Tibial artery (tissue), 4 donors: Measurements from ENCODE around the gene TFAP2A.

ENCODE experiments used
- DNase-seq, 2 donors: peaks; one replicate each; pipeline ENCODE4 v3.0.0-alpha.2; 2019
- H3K27ac ChIP-seq, 2 donors: fragments of 200-600 bp; sonication (generic) in 1 of 2; 1 replicate in 1 of 2; 2 replicates in 1 of 2; pipeline ENCODE4 v1.5.1; 2018 to 2019; ENCODE audit warnings: mild to moderate bottlenecking in 1 of 2
- H3K27me3 ChIP-seq, 2 donors: fragments of 200-600 bp; sonication (generic) in 1 of 2; one replicate each; pipeline versions ENCODE4 v1.5.1 to v1.6.0; 2016 to 2019
- H3K36me3 ChIP-seq, 3 donors: fragments of 200-600 bp; sonication (generic) in 2 of 3; one replicate each; pipeline ENCODE4 v1.5.1; 2016 to 2019; ENCODE audit warnings: mild to moderate bottlenecking in 2 of 3
- H3K4me1 ChIP-seq, 4 donors: fragments of 200-600 bp; sonication (generic) in 2 of 4; 1 replicate in 3 of 4; 2 replicates in 1 of 4; pipeline ENCODE4 v1.5.1; 2016 to 2019
- H3K4me3 ChIP-seq, 2 donors: fragments of 200-600 bp; sonication (generic) in 1 of 2; 1 replicate in 1 of 2; 2 replicates in 1 of 2; pipeline ENCODE4 v1.5.1; 2018 to 2019; ENCODE audit warnings: mild to moderate bottlenecking in 2 of 2
- H3K9me3 ChIP-seq, 3 donors: fragments of 200-600 bp; sonication (generic) in 1 of 3; one replicate each; pipeline ENCODE4 v1.5.1; 2016 to 2019
- intact Hi-C: fragments of 100-400 bp; cut with DNase I; formaldehyde crosslinking; loops from one replicate; pipeline ENCODE4 v1.15.0; 2023; ENCODE audit warnings: low total_unique reads
- TF ChIP-seq, protein P1 (sequence below), 2 experiments: fragments of 200-600 bp in 1 of 2; fragments of 450-650 bp in 1 of 2; IDR thresholded peaks; one replicate each; pipeline ENCODE4 v1.5.1; 2017 to 2019; ENCODE audit warnings: antibody characterized with exemption in 2 of 2, mild to moderate bottlenecking in 1 of 2, moderate library complexity in 1 of 2

TFAP2A gene

GRCh38 chr6:10425975-10426780 is 11.3 kb upstream of the TFAP2A start:
- no peaks in the 10 kb centered on the region for H3K36me3 ChIP-seq
- no peaks in the 10 kb centered on the region for H3K9me3 ChIP-seq
- peak overlapping the region; percentile 50 to 56 for H3K4me3 ChIP-seq
- no peak for DNase-seq
- intact Hi-C loops: no loop called here
- peaks cover 0 to 66% of the 10 kb centered on the region in 2 donors for H3K27me3 ChIP-seq
- peak overlapping the region in 1 of 2 donors; percentile 73 for H3K27ac ChIP-seq
- H3K4me1 ChIP-seq: peaks cover 0 to 22% (median 16%) of the 10 kb centered on the region in 4 donors
- TF ChIP-seq, protein P1, sequence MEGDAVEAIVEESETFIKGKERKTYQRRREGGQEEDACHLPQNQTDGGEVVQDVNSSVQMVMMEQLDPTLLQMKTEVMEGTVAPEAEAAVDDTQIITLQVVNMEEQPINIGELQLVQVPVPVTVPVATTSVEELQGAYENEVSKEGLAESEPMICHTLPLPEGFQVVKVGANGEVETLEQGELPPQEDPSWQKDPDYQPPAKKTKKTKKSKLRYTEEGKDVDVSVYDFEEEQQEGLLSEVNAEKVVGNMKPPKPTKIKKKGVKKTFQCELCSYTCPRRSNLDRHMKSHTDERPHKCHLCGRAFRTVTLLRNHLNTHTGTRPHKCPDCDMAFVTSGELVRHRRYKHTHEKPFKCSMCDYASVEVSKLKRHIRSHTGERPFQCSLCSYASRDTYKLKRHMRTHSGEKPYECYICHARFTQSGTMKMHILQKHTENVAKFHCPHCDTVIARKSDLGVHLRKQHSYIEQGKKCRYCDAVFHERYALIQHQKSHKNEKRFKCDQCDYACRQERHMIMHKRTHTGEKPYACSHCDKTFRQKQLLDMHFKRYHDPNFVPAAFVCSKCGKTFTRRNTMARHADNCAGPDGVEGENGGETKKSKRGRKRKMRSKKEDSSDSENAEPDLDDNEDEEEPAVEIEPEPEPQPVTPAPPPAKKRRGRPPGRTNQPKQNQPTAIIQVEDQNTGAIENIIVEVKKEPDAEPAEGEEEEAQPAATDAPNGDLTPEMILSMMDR (IDR thresholded peaks at IDR 0.05): no peak

- intact Hi-C loops: no loop called here
Measured at GRCh38 chr6:10425176-10425974, 10.5 kb upstream of the TFAP2A start.

GRCh38 chr6:10424040-10424439 is 9.2 kb upstream of the TFAP2A start:
- TF ChIP-seq, protein P1 (IDR thresholded peaks at IDR 0.05): no peak
- Histone ChIP-seq H3K4me3 (no peak overlapping the region), H3K4me1 (peaks cover 0 to 32% (median 19%) of the 10 kb centered on the region in 4 donors), H3K27me3 (peaks cover 3 to 71% of the 10 kb centered on the region in 2 donors), H3K9me3 (no peaks in the 10 kb centered on the region), H3K36me3 (no peaks in the 10 kb centered on the region), H3K27ac (no peak overlapping the region)
- no peak for DNase-seq
- intact Hi-C loops: no loop called here

More at GRCh38 chr6:10425176-10425974, 10.5 kb upstream of the TFAP2A start:
- Histone ChIP-seq H3K4me1 (peaks cover 0 to 29% (median 17%) of the 10 kb centered on the region in 4 donors), H3K9me3 (no peaks in the 10 kb centered on the region), H3K27ac (peak overlapping the region in 1 of 2 donors; percentile 73), H3K4me3 (peak overlapping the region; percentile 50 to 56), H3K36me3 (no peaks in the 10 kb centered on the region), H3K27me3 (peaks cover 0 to 70% of the 10 kb centered on the region in 2 donors)
- TF ChIP-seq, protein P1 (IDR thresholded peaks at IDR 0.05): no peak
- DNase-seq: no peak

GRCh38 chr6:10422737-10423034 is 7.8 kb upstream of the TFAP2A start:
- H3K27me3 ChIP-seq: peaks cover 3 to 79% of the 10 kb centered on the region in 2 donors

DNA sequence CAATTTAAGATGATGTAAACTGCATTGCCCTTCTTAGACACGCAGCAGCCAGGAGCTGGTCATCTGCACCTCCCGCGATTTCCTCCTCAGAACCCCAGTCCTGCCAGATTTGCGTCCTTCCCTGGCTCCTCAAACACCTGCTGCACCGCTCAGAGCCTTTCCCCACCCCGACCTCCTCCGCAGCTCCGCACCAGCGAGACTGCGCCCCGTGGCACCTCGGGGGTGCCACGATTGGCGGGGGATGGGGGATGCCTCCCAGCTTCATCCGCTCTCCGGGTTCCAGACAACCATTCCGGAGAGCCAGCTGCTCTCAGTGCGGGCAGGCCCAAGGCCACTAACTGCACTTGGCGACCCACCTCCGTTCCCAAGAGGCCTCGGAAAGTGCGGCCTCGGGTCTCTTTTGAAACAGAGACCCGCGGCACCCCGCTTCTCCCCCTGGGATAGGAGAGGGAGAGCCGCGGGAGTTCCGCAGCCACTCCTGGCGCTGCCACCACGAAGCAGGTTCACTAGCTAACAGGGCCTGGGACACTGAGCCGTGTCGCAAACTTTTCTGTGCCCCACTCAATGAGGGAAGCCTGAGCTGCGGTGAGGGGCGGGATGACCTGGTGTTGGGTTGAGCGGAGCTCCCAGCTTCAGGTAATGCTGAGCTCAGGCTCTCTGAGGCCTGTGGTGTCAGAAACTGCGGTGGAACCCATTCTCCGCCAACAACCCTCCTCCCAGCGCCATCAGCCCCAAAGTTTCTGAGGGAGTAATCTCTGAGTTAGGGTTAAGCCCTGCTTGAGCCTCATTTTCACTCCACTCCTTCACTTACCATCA is 7.3 kb upstream of the TFAP2A start:
- Histone ChIP-seq H3K27ac (no peak overlapping the region), H3K4me3 (no peak overlapping the region), H3K4me1 (peaks cover 0 to 35% (median 19%) of the 10 kb centered on the region in 4 donors), H3K27me3 (peaks cover 5 to 85% of the 10 kb centered on the region in 2 donors), H3K36me3 (no peaks in the 10 kb centered on the region), H3K9me3 (no peaks in the 10 kb centered on the region)
- TF ChIP-seq, protein P1 (IDR thresholded peaks at IDR 0.05): no peak
- DNase-seq: no peak
- intact Hi-C loops: no loop called here

More at GRCh38 chr6:10422737-10423034, 7.8 kb upstream of the TFAP2A start:
- TF ChIP-seq, protein P1 (IDR thresholded peaks at IDR 0.05): no peak
- Histone ChIP-seq H3K9me3 (no peaks in the 10 kb centered on the region), H3K36me3 (no peaks in the 10 kb centered on the region), H3K4me1 (peaks cover 0 to 35% (median 19%) of the 10 kb centered on the region in 4 donors), H3K4me3 (no peak overlapping the region), H3K27ac (no peak overlapping the region)
- intact Hi-C loops: no loop called here
- DNase-seq: no peak
